ENCODE data around the gene SYNJ1. TPM values are rescaled to one million over a fixed set of nuclear protein-coding genes. Genes with fewer than 3 reads are reported as not detected.
A peak's percentile ranks its signal among the peaks of the same experiment; 100 is the strongest.

SYNJ1 gene
- total RNA-seq, 1 experiment from 2014 or later = 5.8 TPM

GRCh38 chr21:32726839-32727686 is 750 bp downstream of the SYNJ1 start:
- H3K4me1 ChIP-seq (replicated peaks) = peaks cover 11% of the 10 kb centered on the region
- H3K27me3 ChIP-seq (replicated peaks) = no peaks in the 10 kb centered on the region
- H3K36me3 ChIP-seq = peaks cover 8% of the 10 kb centered on the region
- H3K4me3 ChIP-seq = peak overlapping the region; percentile 76
- H3K9me3 ChIP-seq (replicated peaks) = no peaks in the 10 kb centered on the region
- peak in 1 of 2 experiments; percentile 50 for DNase-seq (ENCODE audit: low read depth in 1 of 2, low spot score in 2 of 2)
- peak overlapping the region; percentile 27 for H3K27ac ChIP-seq

DNA sequence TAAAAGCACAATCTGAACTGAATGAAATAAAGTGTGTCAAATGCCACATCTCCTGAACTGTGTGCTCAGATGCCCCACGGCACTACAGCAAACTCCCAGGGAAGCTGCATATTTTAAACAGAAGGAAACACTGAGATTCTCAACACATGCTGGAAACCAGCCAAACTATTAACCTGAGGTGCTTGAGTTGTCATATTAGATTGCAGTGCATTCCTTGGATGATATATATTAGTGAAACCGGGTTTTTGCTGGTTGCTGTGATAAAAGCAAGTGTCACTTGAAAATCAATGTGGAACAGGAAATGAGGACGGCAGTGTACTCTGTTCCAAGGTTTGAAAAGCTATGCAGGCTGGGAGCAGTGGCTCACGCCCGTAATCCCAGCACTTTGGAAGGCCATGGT is 8.7 kb downstream of the SYNJ1 start:
- no peak overlapping the region for H3K27ac ChIP-seq
- no peak for DNase-seq (ENCODE audit: low read depth in 1 of 2, low spot score in 2 of 2)
- H3K4me3 ChIP-seq = no peak overlapping the region
- H3K4me1 ChIP-seq (replicated peaks) = no peaks in the 10 kb centered on the region
- no peaks in the 10 kb centered on the region for H3K27me3 ChIP-seq (replicated peaks)
- H3K9me3 ChIP-seq (replicated peaks) = no peaks in the 10 kb centered on the region
- peaks cover 17% of the 10 kb centered on the region for H3K36me3 ChIP-seq

GRCh38 chr21:32717851-32718316 is 9.9 kb downstream of the SYNJ1 start:
- Histone ChIP-seq H3K4me1 (replicated peaks) (no peaks in the 10 kb centered on the region), H3K27ac (no peak overlapping the region)
- no peak for DNase-seq (ENCODE audit: low read depth in 1 of 2, low spot score in 2 of 2)

GRCh38 chr21:32716486-32716885 is 11.3 kb downstream of the SYNJ1 start:
- Histone ChIP-seq H3K4me3 (no peak overlapping the region), H3K9me3 (replicated peaks) (no peaks in the 10 kb centered on the region), H3K36me3 (peaks cover 13% of the 10 kb centered on the region), H3K27me3 (replicated peaks) (no peaks in the 10 kb centered on the region), H3K27ac (no peak overlapping the region), H3K4me1 (replicated peaks) (no peaks in the 10 kb centered on the region)
- no peak for DNase-seq (ENCODE audit: low read depth in 1 of 2, low spot score in 2 of 2)

More at GRCh38 chr21:32717851-32718316, 9.9 kb downstream of the SYNJ1 start:
- Histone ChIP-seq H3K27me3 (replicated peaks) (no peaks in the 10 kb centered on the region), H3K36me3 (peaks cover 16% of the 10 kb centered on the region), H3K9me3 (replicated peaks) (no peaks in the 10 kb centered on the region), H3K4me3 (no peak overlapping the region)

GRCh38 chr21:32713726-32714125 is 14.1 kb downstream of the SYNJ1 start:
- no peaks in the 10 kb centered on the region for H3K4me1 ChIP-seq (replicated peaks)
- H3K4me3 ChIP-seq = no peak overlapping the region
- no peak for DNase-seq (ENCODE audit: low read depth in 1 of 2, low spot score in 2 of 2)
- no peaks in the 10 kb centered on the region for H3K27me3 ChIP-seq (replicated peaks)
- peaks cover 7% of the 10 kb centered on the region for H3K36me3 ChIP-seq
- H3K27ac ChIP-seq = no peak overlapping the region
- no peaks in the 10 kb centered on the region for H3K9me3 ChIP-seq (replicated peaks)

DNA sequence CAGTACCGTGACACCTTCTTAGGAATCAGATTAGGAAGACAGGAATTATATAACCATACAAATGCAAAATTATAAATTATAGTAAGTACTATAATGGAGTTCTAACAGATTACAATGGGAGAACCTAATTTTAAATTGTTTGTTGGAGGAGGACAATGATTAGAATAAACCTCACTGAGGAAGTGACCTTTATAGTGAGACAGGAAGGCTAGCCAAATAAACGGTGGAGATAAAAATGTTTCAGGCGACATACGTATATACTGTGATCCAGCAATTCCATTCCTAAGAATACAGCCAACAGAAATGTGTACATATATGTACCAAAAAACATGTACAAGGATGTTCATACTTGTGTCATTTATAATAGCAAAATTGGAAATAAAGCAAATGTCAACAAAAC is 15.2 kb downstream of the SYNJ1 start:
- DNase-seq (ENCODE audit: low read depth in 1 of 2, low spot score in 2 of 2) = no peak
- no peaks in the 10 kb centered on the region for H3K36me3 ChIP-seq
- no peaks in the 10 kb centered on the region for H3K27me3 ChIP-seq (replicated peaks)
- no peak overlapping the region for H3K4me3 ChIP-seq
- H3K9me3 ChIP-seq (replicated peaks) = no peaks in the 10 kb centered on the region
- no peak overlapping the region for H3K27ac ChIP-seq
- no peaks in the 10 kb centered on the region for H3K4me1 ChIP-seq (replicated peaks)

DNA sequence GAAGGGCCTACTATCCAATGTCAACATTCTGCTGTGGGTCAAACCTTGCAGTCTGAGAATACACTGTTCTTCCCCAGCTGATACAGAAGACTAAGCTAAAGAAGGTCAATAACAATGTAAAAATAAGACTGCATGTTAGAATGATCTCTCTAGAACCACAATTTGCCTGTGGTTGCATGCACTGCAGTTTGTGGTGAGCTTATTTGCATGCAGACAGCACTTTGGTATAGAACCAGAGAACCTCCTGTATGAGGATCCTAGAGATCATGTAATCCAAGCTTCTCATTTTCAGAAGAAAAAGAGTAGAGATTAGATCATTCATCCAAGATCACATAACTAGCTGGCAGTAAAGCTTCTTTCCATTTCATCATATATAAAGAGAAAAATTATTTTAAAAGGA is 15.8 kb downstream of the SYNJ1 start:
- H3K9me3 ChIP-seq (replicated peaks) = no peaks in the 10 kb centered on the region
- no peaks in the 10 kb centered on the region for H3K4me1 ChIP-seq (replicated peaks)
- no peaks in the 10 kb centered on the region for H3K27me3 ChIP-seq (replicated peaks)
- DNase-seq (ENCODE audit: low read depth in 1 of 2, low spot score in 2 of 2) = no peak
- H3K4me3 ChIP-seq = no peak overlapping the region
- no peaks in the 10 kb centered on the region for H3K36me3 ChIP-seq
- H3K27ac ChIP-seq = no peak overlapping the region

GRCh38 chr21:32710987-32711386 is 16.8 kb downstream of the SYNJ1 start:
- Histone ChIP-seq H3K4me3 (no peak overlapping the region), H3K9me3 (replicated peaks) (no peaks in the 10 kb centered on the region), H3K36me3 (no peaks in the 10 kb centered on the region), H3K4me1 (replicated peaks) (no peaks in the 10 kb centered on the region), H3K27me3 (replicated peaks) (no peaks in the 10 kb centered on the region), H3K27ac (no peak overlapping the region)
- DNase-seq (ENCODE audit: low read depth in 1 of 2, low spot score in 2 of 2) = no peak

DNA sequence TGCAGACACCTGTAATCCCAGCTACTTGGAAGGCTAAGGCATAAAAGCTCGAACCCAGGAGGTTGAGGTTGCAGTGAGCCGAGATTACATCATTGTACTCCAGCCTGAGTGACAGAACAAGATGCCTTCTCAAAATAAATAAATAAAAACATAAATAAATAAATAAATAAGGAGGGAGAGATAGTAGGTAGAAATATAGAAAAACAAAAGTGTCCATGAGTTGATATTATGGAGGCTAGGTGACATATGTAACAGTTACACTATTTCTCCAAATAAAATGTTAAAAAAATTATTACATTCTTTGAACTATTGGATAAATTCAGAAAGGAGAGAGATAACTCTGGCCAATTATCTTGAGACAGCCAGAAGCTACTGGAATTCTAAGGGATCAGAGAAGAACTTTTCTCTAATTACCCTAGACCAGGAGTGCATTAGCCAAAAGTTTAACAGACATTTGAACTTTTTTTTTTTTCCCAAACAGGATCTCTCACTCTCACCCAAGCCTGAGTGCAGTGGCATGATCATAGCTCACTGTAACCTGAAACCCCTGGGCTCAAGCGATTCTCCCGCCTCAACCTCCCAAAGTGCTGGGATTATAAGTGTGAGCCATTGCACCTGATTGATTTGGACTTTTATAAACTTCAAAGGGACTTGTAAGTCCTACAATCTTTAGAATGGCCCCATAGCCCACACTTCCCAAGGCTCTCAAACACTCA is 17.6 kb downstream of the SYNJ1 start:
- Histone ChIP-seq H3K27me3 (replicated peaks) (no peaks in the 10 kb centered on the region), H3K36me3 (no peaks in the 10 kb centered on the region), H3K4me3 (no peak overlapping the region), H3K4me1 (replicated peaks) (no peaks in the 10 kb centered on the region), H3K27ac (no peak overlapping the region), H3K9me3 (replicated peaks) (no peaks in the 10 kb centered on the region)
- DNase-seq (ENCODE audit: low read depth in 1 of 2, low spot score in 2 of 2) = no peak

- H3K36me3 ChIP-seq = no peaks in the 10 kb centered on the region
- H3K4me3 ChIP-seq = no peak overlapping the region
- no peaks in the 10 kb centered on the region for H3K9me3 ChIP-seq (replicated peaks)
- H3K27me3 ChIP-seq (replicated peaks) = no peaks in the 10 kb centered on the region
- no peak for DNase-seq (ENCODE audit: low read depth in 1 of 2, low spot score in 2 of 2)
- no peaks in the 10 kb centered on the region for H3K4me1 ChIP-seq (replicated peaks)
- no peak overlapping the region for H3K27ac ChIP-seq
Measured at GRCh38 chr21:32708069-32708468, 19.7 kb downstream of the SYNJ1 start.

DNA sequence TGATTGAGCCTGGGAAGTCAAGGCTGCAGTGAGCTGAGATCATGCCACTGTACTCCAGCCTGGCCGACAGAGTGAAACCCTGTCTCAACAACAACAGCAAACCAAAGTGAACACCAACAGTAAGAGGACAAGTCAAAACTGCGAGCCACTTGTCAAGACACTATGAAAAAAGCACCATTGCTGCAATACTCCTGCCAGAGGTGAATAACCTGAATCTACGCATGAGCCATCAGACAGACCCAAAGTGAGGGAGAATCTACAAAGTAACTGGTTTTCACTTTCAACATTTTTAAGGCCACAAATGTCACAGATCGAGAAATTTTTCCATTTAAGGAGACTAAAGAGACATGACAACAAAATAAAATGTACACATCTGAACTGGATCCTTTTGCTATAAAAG is 21.9 kb downstream of the SYNJ1 start:
- no peaks in the 10 kb centered on the region for H3K27me3 ChIP-seq (replicated peaks)
- no peak overlapping the region for H3K27ac ChIP-seq
- H3K4me1 ChIP-seq (replicated peaks) = no peaks in the 10 kb centered on the region
- H3K9me3 ChIP-seq (replicated peaks) = no peaks in the 10 kb centered on the region
- peaks cover 2% of the 10 kb centered on the region; the same call in 1 of the 2 replicates for H3K36me3 ChIP-seq
- DNase-seq (ENCODE audit: low read depth in 1 of 2, low spot score in 2 of 2) = no peak
- no peak overlapping the region for H3K4me3 ChIP-seq

- no peak for DNase-seq (ENCODE audit: low read depth in 1 of 2, low spot score in 2 of 2)
Measured at GRCh38 chr21:32705139-32705538, 22.7 kb downstream of the SYNJ1 start.

GRCh38 chr21:32702702-32703101 is 25.1 kb downstream of the SYNJ1 start:
- no peaks in the 10 kb centered on the region for H3K9me3 ChIP-seq (replicated peaks)
- no peaks in the 10 kb centered on the region for H3K27me3 ChIP-seq (replicated peaks)
- no peak overlapping the region for H3K27ac ChIP-seq
- no peak overlapping the region for H3K4me3 ChIP-seq
- no peaks in the 10 kb centered on the region for H3K4me1 ChIP-seq (replicated peaks)
- no peak for DNase-seq (ENCODE audit: low read depth in 1 of 2, low spot score in 2 of 2)
- peaks cover 6% of the 10 kb centered on the region; the same call in 1 of the 2 replicates for H3K36me3 ChIP-seq

More at GRCh38 chr21:32705139-32705538, 22.7 kb downstream of the SYNJ1 start:
- Histone ChIP-seq H3K9me3 (replicated peaks) (no peaks in the 10 kb centered on the region), H3K27ac (no peak overlapping the region), H3K27me3 (replicated peaks) (no peaks in the 10 kb centered on the region), H3K4me1 (replicated peaks) (no peaks in the 10 kb centered on the region), H3K36me3 (peaks cover 6% of the 10 kb centered on the region; the same call in 1 of the 2 replicates), H3K4me3 (no peak overlapping the region)

Measured in SJSA1 (cell line).